ENCODE measurements around the gene RFPL1. TPM values are rescaled to one million over a fixed set of nuclear protein-coding genes. Genes with fewer than 3 reads are reported as not detected.

Gene RFPL1
- total RNA-seq, 1 experiment from 2014 or later = not detected

DNA sequence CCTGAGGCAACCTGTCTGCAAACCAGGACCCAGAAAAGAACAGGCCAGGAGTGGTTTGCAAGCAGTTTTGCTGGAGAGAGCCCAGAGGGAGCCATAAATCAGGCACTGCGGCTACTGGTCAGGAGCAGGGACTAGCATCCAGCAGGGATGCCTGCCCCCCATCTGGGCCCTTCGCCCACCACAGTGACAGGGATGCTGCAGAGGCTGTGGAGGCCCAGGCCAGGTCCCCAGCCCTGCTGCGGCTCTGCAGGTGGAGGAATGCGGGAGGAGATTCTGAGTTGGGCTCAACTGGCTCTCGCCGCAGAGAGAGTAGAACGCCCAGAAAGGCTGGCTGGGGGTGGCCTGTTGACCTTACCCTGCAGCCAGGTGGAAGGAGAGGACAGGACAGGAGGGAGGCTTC is 25.2 kb downstream of the RFPL1 start:
- Histone ChIP-seq H2AFZ (no peak overlapping the region), H3K79me2 (ENCODE audit: low read depth) (no peaks in the 10 kb centered on the region), H3K4me3 (no peak overlapping the region), H3K27me3 (ENCODE audit: insufficient read depth, low read depth) (no peaks in the 10 kb centered on the region), H3F3A (ENCODE audit: insufficient read depth, low read depth) (no peaks in the 10 kb centered on the region; the same call in 1 of the 2 replicates), H3K4me2 (no peak overlapping the region), H3K36me3 (ENCODE audit: low read depth) (no peaks in the 10 kb centered on the region), H3K4me1 (replicated peaks; ENCODE audit: insufficient read depth) (no peaks in the 10 kb centered on the region), H3K9me2 (ENCODE audit: insufficient read depth) (no peaks in the 10 kb centered on the region), H4K20me1 (ENCODE audit: insufficient read depth) (no peaks in the 10 kb centered on the region), H3K9me3 (ENCODE audit: insufficient read depth, low read depth) (no peaks in the 10 kb centered on the region), H3K27ac (no peak overlapping the region)
- ChIA-PET CTCF (interaction anchor here (0.5 kb wide), 1 partner anchor 1028 kb away, joined by 6 read pairs; no protein-coding TSS in a partner anchor), POLR2A (ENCODE audit: unreplicated experiment) (no interaction called here)
- TF ChIP-seq EZH2 (IDR thresholded peaks at IDR 0.05; ENCODE audit: low read depth) (no peak), CTCF (conservative IDR thresholded peaks at IDR 0.05) (no peak)
- no peak for DNase-seq
- no TSS peak for BruUV-seq (replicated peaks)
- intact Hi-C loops (cut with micrococcal nuclease; ENCODE audit: unreplicated experiment) = no loop called here

GRCh38 chr22:29464581-29464980 is 26.2 kb downstream of the RFPL1 start:
- Histone ChIP-seq H3K4me1 (replicated peaks; ENCODE audit: insufficient read depth) (no peaks in the 10 kb centered on the region), H3K27me3 (ENCODE audit: insufficient read depth, low read depth) (no peaks in the 10 kb centered on the region), H3K79me2 (ENCODE audit: low read depth) (no peaks in the 10 kb centered on the region), H3K36me3 (ENCODE audit: low read depth) (no peaks in the 10 kb centered on the region), H3K9me3 (ENCODE audit: insufficient read depth, low read depth) (no peaks in the 10 kb centered on the region), H2AFZ (no peak overlapping the region), H3F3A (ENCODE audit: insufficient read depth, low read depth) (no peaks in the 10 kb centered on the region; the same call in 1 of the 2 replicates), H3K4me2 (no peak overlapping the region), H4K20me1 (ENCODE audit: insufficient read depth) (no peaks in the 10 kb centered on the region), H3K9me2 (ENCODE audit: insufficient read depth) (no peaks in the 10 kb centered on the region), H3K27ac (no peak overlapping the region), H3K4me3 (no peak overlapping the region)
- no TSS peak for BruUV-seq (replicated peaks)
- POLR2A ChIA-PET (ENCODE audit: unreplicated experiment) = no interaction called here
- no peak for DNase-seq
- intact Hi-C loops (cut with micrococcal nuclease; ENCODE audit: unreplicated experiment) = no loop called here
- TF ChIP-seq EZH2 (IDR thresholded peaks at IDR 0.05; ENCODE audit: low read depth) (no peak), CTCF (conservative IDR thresholded peaks at IDR 0.05) (no peak)
- CTCF ChIA-PET = no interaction called here

- no peaks in the 10 kb centered on the region for H3K9me3 ChIP-seq (ENCODE audit: insufficient read depth, low read depth)
- ChIA-PET POLR2A (ENCODE audit: unreplicated experiment) (no interaction called here), CTCF (no interaction called here)
- no peak for TF ChIP-seq CTCF (conservative IDR thresholded peaks at IDR 0.05)
- TF ChIP-seq EZH2 (IDR thresholded peaks at IDR 0.05; ENCODE audit: low read depth) = no peak
- no peaks in the 10 kb centered on the region for H3K27me3 ChIP-seq (ENCODE audit: insufficient read depth, low read depth)
- peak overlapping the region; percentile 69 for H3K4me2 ChIP-seq
- no peaks in the 10 kb centered on the region for H3F3A ChIP-seq (ENCODE audit: insufficient read depth, low read depth)
- no peak for DNase-seq
- no peak overlapping the region for H3K27ac ChIP-seq
- peak overlapping the region; percentile 43; the same call in 1 of the 2 replicates for H3K4me3 ChIP-seq
- no peaks in the 10 kb centered on the region for H3K79me2 ChIP-seq (ENCODE audit: low read depth)
- intact Hi-C loops (cut with micrococcal nuclease; ENCODE audit: unreplicated experiment) = no loop called here
- H3K36me3 ChIP-seq (ENCODE audit: low read depth) = no peaks in the 10 kb centered on the region
- no peaks in the 10 kb centered on the region for H3K9me2 ChIP-seq (ENCODE audit: insufficient read depth)
- no peak overlapping the region for H2AFZ ChIP-seq
- no peaks in the 10 kb centered on the region for H4K20me1 ChIP-seq (ENCODE audit: insufficient read depth)
- no TSS peak for BruUV-seq (replicated peaks)
- H3K4me1 ChIP-seq (replicated peaks; ENCODE audit: insufficient read depth) = no peaks in the 10 kb centered on the region
Measured at GRCh38 chr22:29469755-29470154, 31.4 kb downstream of the RFPL1 start.

All from PC-9 (cell line).